NT2/D1 (cell line): ENCODE results near the gene P2RY14.

Source experiments
- YY1 ChIP-seq: IDR thresholded peaks from 2 replicates; pipeline ENCODE4 v1.6.1; 2011; ENCODE audit not compliant: insufficient read length, insufficient read depth
- ZNF274 ChIP-seq: IDR thresholded peaks from 2 replicates; pipeline ENCODE4 v1.6.1; 2011; ENCODE audit warnings: mild to moderate bottlenecking, low read depth, low read length

- no peak for TF ChIP-seq YY1
- TF ChIP-seq ZNF274: no peak
Observed at GRCh38 chr3:151289445-151289844, 11.1 kb upstream of the P2RY14 start.
